HCT116 (cell line): ENCODE data around the gene DOCK11.

Experiments
- CEBPB ChIP-seq: IDR thresholded peaks from 2 replicates; pipeline ENCODE4 v1.6.1; 2012; ENCODE audit warnings: low read depth
- CTCF ChIP-seq, 3 experiments: fragments of 200-600 bp in 1 of 3; sonication (generic) in 1 of 3; IDR thresholded peaks in 2 of 3; conservative IDR thresholded peaks in 1 of 3; 2 replicates each; pipeline ENCODE4 v1.5.1; 2012 to 2017; ENCODE audit warnings: low read depth in 2 of 3, low read length in 2 of 3, antibody characterized with exemption in 1 of 3, borderline replicate concordance in 1 of 3, control low read depth in 1 of 3, mild to moderate bottlenecking in 1 of 3, mixed read lengths in 1 of 3, mixed run types in 1 of 3, moderate library complexity in 1 of 3; ENCODE audit not compliant: insufficient read depth in 1 of 3
- POLR2A ChIP-seq: IDR thresholded peaks from 2 replicates; pipeline ENCODE4 v1.7.0; 2011; ENCODE audit warnings: borderline replicate concordance; ENCODE audit not compliant: insufficient read depth, insufficient read length; ENCODE audit errors: extremely low read depth
- POLR2AphosphoS5 ChIP-seq: IDR thresholded peaks from 2 replicates; pipeline ENCODE4 v1.6.1; 2011; ENCODE audit warnings: mild to moderate bottlenecking, low read depth, low read length, moderate library complexity
- REST ChIP-seq: IDR thresholded peaks from 2 replicates; pipeline ENCODE4 v1.6.1; 2012; ENCODE audit warnings: low read depth
- ZFX ChIP-seq: fragments of 450-650 bp; IDR thresholded peaks from 2 replicates; pipeline ENCODE4 v1.6.1; 2017

GRCh38 chrX:118665204-118665603, 169.6 kb downstream of the DOCK11 start:
- no peak for TF ChIP-seq REST
- TF ChIP-seq CTCF (IDR thresholded peaks at IDR 0.05 in 2 of 3, conservative IDR thresholded peaks at IDR 0.05 in 1 of 3; ENCODE audit: borderline replicate concordance in 1 of 3, insufficient read depth in 1 of 3, low read depth in 2 of 3, low read length in 2 of 3): no peak
- no peak for TF ChIP-seq POLR2A
- no peak for TF ChIP-seq ZFX
- no peak for TF ChIP-seq POLR2AphosphoS5
- TF ChIP-seq CEBPB: no peak
